HG03565 (cell line): ENCODE results near the gene DHX35.

ENCODE experiments used
- ATAC-seq: cut with Tn5 transposase; IDR thresholded peaks from one replicate; pipeline ENCODE4 v1.9.1; 2021; ENCODE audit warnings: mild to moderate bottlenecking, moderate library complexity; ENCODE audit not compliant: unreplicated experiment

Gene DHX35

DNA sequence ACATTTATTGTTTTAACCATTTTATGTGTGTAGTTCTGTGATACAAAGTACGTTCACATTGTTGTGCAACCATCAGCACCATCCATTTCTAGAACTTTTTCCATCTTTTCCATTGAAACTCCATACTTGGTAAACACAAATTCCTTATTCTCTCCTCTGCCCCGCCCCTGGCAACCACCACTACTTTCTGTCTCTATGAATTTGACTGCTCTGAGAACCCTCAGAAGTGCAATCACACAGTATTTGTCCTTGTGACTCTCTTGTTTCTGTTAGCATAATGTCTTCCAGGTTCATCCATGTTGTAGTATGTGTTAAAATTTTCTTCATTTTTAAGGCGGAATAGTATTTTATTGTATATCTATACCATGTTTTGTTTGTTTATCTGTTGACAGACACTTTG, 56.9 kb downstream of the DHX35 start:
- no peak for ATAC-seq

DNA sequence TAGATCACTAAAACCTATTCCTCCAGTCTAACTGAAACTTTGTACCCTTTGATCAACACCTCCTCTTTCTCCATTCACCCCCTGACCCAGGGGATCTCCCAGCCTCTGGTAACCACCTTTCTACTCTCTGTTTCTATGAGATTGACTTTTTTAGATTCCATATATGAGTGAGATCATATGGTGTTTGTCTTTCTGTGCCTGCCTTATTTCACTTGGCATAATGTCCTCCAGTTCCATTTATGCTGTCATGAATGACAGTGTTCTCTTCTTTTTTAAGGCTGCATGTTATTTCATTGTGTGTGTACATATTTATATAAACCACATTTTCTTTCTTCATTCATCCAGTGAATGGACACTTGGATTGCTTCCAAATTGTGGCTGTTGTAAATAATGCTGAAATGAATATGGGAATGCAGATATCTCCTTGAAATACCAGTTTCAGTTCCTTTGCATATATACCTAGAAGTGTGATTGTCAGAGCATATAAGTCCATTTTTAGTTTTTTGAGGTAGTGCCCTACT, 57.7 kb downstream of the DHX35 start:
- ATAC-seq = peak; percentile 80

DNA sequence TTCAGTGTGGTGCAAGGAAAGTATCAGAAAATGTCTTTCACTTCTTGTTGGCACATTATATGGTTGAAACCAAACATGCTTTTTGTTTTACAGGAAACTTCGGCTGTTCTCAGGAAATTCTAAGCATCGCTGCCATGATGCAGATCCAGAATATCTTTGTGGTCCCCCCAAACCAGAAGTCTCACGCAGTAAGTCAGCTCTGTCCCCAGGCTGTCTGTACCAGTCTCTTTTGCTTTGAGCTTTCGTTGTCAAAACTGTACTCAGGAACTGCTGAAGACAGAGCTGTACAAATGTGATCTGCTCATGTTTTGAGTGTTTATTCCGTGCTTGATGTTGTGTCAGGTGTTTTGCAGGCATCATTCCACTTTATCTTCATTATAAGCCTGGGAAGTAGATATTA, 59.6 kb downstream of the DHX35 start:
- ATAC-seq = no peak

DNA sequence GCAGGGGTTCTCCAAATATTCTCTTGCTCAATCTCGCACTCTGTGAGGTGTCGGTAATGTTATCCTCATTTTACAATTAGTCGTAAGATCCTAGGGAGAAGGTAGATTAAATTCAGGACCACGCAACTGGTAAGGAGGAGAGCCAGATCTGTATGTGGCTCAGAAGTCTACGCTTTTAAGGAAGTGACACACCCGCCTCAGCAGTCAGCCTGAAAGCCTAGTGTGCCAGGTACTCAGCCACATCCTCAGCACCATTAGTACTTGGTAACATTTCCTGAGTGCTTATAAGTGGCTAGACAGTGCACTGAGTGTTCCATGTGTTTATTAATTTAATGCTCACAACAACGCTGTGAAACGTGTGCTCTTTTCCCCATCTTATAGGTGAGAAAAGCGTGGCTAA, 63.7 kb downstream of the DHX35 start:
- ATAC-seq = no peak

DNA sequence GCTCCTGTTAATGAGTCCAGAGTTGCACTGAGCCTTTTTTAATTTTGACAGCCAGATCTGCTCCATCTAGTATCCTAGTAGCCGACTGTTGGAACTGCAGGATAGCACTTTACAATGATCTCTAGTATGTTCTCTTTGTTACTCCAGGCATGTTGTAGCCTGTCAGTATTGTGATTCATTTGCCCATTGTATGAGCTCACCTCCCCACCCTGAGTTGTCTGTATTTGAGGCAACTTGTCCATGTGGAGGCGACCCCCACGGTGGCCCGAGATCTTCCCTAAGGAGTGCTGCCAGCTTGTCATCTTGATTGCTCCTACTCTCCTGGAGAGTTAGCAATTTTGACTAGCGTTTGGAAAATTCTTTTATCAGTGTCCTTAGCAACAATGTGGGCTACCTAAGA, 67.2 kb downstream of the DHX35 start:
- no peak for ATAC-seq

DNA sequence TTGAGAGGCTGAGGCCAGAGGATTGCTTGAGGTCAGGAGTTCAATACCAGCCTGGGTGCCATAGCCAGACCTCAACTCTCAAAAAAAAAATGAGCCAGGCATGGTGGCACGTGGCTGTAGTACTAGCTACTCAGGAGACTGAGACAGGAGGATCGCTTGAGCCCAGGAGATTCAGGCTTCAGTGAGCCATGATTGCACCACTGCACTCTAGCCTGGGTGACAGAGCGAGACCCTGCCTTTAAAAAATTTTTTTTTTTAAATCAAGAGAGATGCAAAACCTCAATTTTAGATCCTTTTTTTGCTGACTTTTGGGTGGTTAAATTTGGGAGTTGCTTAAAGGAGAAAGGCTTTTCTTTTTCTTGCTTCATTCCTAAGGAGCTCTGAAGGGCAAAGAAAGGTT, 70.9 kb downstream of the DHX35 start:
- ATAC-seq = no peak

DNA sequence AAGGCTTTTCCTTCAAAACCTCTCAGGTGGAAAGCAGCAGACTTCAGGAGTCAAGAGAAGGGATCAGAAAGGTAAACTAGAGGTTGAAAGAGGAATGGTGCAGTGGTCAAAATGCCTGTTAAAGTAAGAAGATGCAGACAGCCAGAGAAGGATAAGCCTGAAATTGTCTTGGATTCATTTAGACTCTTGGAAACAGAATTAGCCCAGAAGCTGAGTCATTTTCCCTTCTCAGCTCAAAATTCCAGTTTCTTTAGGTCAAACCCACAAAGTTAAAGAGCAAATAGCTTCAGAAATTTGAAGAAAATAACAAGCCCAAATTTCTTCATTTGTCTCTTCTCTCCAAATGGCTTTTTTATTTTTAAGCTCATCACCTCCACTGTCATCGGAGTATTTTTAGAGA, 73.9 kb downstream of the DHX35 start:
- ATAC-seq = no peak

- ATAC-seq = no peak
Measured at GRCh38 chr20:39036851-39037250, 74.7 kb downstream of the DHX35 start.

GRCh38 chr20:39038047-39038446, 75.9 kb downstream of the DHX35 start:
- no peak for ATAC-seq

- ATAC-seq = no peak
Measured at GRCh38 chr20:39038495-39038894, 76.4 kb downstream of the DHX35 start.

GRCh38 chr20:39039261-39039660, 77.1 kb downstream of the DHX35 start:
- no peak for ATAC-seq

- ATAC-seq = no peak
Measured at GRCh38 chr20:39040116-39040515, 78.0 kb downstream of the DHX35 start.

- no peak for ATAC-seq
Measured at GRCh38 chr20:39041067-39041466, 78.9 kb downstream of the DHX35 start.

GRCh38 chr20:39042279-39043150, 80.4 kb downstream of the DHX35 start:
- no peak for ATAC-seq

DNA sequence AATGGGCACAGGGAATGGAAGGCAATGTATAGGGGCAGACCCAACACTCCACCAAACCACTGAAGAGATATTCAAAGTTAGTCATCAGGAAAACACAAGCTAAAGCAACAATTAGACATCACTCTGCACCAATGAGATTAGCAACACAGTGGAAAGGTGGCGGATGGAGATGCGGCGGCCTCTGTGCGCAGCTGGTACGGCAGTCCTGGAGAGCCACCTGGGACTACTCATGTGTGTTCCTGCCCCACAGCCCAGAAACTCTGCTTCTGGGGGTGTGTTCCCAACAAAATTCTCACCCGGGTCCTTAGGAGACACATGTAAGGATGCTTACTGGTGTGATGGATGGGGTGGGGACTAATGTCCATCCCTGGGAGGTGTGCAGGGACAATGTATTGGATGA, 82.4 kb downstream of the DHX35 start:
- no peak for ATAC-seq

DNA sequence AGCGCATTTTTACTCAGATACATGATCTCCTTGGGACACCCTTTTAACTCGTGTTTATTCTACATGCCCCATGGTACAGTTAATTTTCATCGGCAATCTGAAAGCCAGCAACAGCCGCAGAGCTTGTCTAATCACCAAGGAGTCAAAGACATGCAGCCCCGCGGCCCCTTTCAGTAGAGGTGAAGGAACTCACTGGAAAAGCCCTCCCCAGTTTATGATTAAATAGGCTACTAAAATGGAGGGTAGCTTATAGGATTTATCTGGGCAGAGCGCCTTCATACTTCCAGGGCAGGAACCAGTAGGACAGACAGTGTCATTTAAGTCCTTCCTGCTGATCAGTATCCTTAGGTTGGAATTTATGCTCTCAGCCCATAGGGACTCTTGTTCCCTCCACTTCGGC, 83.5 kb downstream of the DHX35 start:
- ATAC-seq = no peak

DNA sequence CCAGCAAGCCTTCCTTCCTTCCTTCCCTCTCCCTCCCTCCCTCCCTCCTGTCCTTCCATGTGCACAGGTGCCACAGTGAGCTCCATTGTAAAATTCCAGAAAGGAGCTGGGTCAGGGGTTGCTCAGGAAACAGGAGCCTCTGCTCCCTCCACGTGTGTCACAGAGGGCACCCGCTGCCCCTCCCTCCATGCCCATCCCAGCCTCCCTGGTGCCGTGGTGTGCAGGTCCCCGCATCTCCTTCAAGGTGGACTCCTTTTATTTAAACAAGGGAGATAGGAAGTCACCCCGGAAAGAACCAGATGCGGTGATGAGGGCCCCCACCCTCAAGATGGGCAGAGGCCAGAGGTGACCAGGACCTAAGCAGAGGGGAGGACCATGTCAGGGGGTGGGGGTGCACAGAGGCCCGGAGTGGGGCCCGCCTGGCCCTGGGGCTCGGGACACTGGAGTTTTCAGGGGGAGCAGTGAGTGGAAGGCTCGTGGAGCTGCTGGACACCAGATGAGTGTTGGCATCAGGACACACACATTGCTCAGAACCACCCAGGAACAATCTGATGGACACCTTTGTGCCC, 85.4 kb downstream of the DHX35 start:
- no peak for ATAC-seq

- peak; percentile 69 for ATAC-seq
Measured at GRCh38 chr20:39048000-39048696, 86.0 kb downstream of the DHX35 start.

DNA sequence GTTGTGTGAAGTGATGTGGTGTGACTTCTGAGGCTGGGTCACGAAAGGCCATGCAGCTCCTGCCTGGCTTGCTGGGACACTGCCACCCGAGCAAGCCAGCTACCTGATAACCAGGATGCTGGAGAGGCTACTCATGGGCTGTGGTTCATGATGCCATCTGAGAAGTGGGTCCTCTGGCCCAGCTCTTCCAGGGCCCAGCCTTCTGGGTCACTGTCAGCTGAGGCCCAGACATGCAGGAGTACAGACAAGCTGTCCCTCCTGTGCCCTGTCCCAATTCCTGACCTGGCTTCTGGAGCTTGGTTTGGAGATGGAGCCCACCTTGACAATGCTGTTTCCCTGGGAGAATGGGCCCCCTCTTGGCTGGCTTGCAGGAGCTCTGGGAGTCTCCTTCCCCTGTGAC, 87.0 kb downstream of the DHX35 start:
- no peak for ATAC-seq

DNA sequence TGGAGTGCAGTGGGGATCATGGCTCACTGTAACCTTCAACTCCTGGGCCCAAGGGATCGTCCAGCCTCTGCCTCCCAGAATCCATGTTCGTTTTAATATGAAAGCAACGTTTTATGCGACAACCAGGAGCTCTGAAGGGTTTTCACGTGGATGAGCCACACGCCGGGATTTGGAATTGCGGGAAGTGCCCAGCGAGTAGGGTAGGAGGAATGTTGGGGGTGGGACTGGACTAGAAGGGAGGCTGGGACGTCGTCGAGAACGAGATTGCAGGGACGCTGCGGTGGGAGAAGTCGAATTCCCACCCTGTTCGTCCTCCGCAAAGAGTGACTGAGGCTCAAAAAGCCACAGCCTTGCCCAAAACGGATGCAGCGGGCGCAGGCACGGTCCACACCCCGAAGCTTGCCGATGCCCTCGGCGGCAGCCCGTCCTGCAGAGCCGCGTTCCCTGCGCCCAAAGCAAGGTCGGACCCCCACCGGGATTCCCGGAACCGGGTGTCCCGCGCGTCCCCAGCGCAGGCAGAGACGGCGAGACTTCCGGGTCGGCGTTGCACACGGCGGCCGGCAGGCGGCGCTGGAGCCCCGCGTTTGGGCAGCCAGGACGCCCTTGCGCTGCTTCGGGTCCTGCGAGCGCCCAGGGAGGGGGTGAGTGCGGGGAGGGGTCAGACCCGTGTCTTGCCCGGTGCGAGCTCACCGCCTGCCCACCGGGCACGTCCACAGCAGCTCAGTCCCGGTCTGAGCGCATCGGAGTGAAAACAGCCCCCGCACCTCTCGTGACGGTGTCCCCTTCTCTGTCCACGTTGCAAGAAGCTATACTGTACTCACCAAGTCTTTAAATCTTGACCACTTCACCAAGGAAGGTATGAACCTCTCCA, 87.8 kb downstream of the DHX35 start:
- peak; percentile 79 for ATAC-seq

DNA sequence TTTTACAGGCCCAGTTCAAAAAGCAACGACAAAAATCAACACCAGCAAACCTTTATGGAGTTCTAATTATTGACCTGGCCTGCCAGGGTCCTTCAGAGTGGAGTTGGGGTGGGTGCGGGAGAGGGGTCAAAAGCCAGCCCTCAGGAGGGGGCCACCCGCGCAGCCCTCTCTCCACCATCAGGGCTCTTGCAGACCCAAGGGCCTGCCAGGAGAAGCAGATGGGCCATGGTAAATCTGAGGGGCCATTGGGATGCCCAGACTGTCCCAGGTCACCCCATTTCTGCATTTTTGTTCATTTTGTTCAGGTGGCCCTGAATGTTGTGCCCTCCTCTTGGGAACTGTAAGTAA, 88.4 kb downstream of the DHX35 start:
- ATAC-seq = no peak
